ENCODE results near the gene RNF183.

RNF183 gene

DNA sequence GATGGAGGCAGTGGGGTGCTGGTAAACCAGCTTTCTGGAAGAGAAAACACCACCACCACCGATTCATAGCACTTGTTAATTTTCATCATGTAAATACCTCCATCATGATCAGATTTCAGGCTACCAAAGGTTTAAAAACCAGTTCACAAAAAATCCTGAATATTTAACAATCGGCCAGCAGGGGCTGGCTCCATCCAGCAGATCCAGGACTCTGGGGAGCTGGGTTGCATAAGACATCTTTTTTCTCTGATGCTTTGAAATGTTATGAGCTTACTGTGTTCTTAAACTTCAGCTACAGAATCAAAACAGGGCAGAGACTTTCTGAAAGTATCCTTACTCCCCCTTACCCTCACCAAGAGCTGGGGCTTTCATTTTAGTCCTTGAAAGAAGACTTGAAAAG is 14.6 kb upstream of the RNF183 start:
- H3K36me3 ChIP-seq (replicated peaks; ENCODE audit: insufficient read depth, low read length), result no peaks in the 10 kb centered on the region
- no peak overlapping the region for H3K4me2 ChIP-seq (ENCODE audit: low read depth, low read length)
- H3F3A ChIP-seq (ENCODE audit: insufficient read depth, low read length), result no peaks in the 10 kb centered on the region
- H3K9ac ChIP-seq (ENCODE audit: low read length), result no peak overlapping the region
- no peaks in the 10 kb centered on the region for H3K4me1 ChIP-seq (ENCODE audit: low read length)
- no peak overlapping the region for H3K4me3 ChIP-seq (ENCODE audit: low read length)
- no peaks in the 10 kb centered on the region for H3K79me2 ChIP-seq (ENCODE audit: low read length)
- DNase-seq, result no peak
- H3K27me3 ChIP-seq (replicated peaks; ENCODE audit: insufficient read depth, low read length), result no peaks in the 10 kb centered on the region
- no peak overlapping the region for H3K27ac ChIP-seq (ENCODE audit: low read length)
- H3K9me3 ChIP-seq (replicated peaks; ENCODE audit: insufficient read depth, low read length), result no peaks in the 10 kb centered on the region
- H2AFZ ChIP-seq (ENCODE audit: low read length), result no peak overlapping the region
- H4K20me1 ChIP-seq (ENCODE audit: insufficient read depth, low read length), result no peaks in the 10 kb centered on the region
- TF ChIP-seq, protein P1, sequence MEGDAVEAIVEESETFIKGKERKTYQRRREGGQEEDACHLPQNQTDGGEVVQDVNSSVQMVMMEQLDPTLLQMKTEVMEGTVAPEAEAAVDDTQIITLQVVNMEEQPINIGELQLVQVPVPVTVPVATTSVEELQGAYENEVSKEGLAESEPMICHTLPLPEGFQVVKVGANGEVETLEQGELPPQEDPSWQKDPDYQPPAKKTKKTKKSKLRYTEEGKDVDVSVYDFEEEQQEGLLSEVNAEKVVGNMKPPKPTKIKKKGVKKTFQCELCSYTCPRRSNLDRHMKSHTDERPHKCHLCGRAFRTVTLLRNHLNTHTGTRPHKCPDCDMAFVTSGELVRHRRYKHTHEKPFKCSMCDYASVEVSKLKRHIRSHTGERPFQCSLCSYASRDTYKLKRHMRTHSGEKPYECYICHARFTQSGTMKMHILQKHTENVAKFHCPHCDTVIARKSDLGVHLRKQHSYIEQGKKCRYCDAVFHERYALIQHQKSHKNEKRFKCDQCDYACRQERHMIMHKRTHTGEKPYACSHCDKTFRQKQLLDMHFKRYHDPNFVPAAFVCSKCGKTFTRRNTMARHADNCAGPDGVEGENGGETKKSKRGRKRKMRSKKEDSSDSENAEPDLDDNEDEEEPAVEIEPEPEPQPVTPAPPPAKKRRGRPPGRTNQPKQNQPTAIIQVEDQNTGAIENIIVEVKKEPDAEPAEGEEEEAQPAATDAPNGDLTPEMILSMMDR (IDR thresholded peaks at IDR 0.05; ENCODE audit: low read length), result no peak
- TF ChIP-seq EZH2phosphoT487 (IDR thresholded peaks at IDR 0.05; ENCODE audit: low read length) (no peak), EZH2 (optimal IDR thresholded peaks at IDR 0.05; ENCODE audit: low read depth, low read length) (no peak)
- H3K9me2 ChIP-seq (replicated peaks; ENCODE audit: insufficient read depth, low read length), result no peaks in the 10 kb centered on the region

GRCh38 chr9:113316030-113316429 is 12.9 kb upstream of the RNF183 start:
- no peaks in the 10 kb centered on the region for H3K36me3 ChIP-seq (replicated peaks; ENCODE audit: insufficient read depth, low read length)
- H4K20me1 ChIP-seq (ENCODE audit: insufficient read depth, low read length), result no peaks in the 10 kb centered on the region
- no peak overlapping the region for H3K4me3 ChIP-seq (ENCODE audit: low read length)
- TF ChIP-seq EZH2phosphoT487 (IDR thresholded peaks at IDR 0.05; ENCODE audit: low read length) (no peak), EZH2 (optimal IDR thresholded peaks at IDR 0.05; ENCODE audit: low read depth, low read length) (no peak)
- TF ChIP-seq, protein P1 (IDR thresholded peaks at IDR 0.05; ENCODE audit: low read length), result no peak
- H3K79me2 ChIP-seq (ENCODE audit: low read length), result no peaks in the 10 kb centered on the region
- DNase-seq, result no peak
- no peak overlapping the region for H2AFZ ChIP-seq (ENCODE audit: low read length)
- peaks cover 12% of the 10 kb centered on the region for H3K4me1 ChIP-seq (ENCODE audit: low read length)
- H3K27me3 ChIP-seq (replicated peaks; ENCODE audit: insufficient read depth, low read length), result no peaks in the 10 kb centered on the region
- H3K9me3 ChIP-seq (replicated peaks; ENCODE audit: insufficient read depth, low read length), result no peaks in the 10 kb centered on the region
- H3K9ac ChIP-seq (ENCODE audit: low read length), result no peak overlapping the region
- 0 out of 2 replicates have a peak, but pooled peaks cover 5% of the 10 kb centered on the region for H3F3A ChIP-seq (ENCODE audit: insufficient read depth, low read length)
- no peaks in the 10 kb centered on the region for H3K9me2 ChIP-seq (replicated peaks; ENCODE audit: insufficient read depth, low read length)
- no peak overlapping the region for H3K27ac ChIP-seq (ENCODE audit: low read length)
- no peak overlapping the region for H3K4me2 ChIP-seq (ENCODE audit: low read depth, low read length)

DNA sequence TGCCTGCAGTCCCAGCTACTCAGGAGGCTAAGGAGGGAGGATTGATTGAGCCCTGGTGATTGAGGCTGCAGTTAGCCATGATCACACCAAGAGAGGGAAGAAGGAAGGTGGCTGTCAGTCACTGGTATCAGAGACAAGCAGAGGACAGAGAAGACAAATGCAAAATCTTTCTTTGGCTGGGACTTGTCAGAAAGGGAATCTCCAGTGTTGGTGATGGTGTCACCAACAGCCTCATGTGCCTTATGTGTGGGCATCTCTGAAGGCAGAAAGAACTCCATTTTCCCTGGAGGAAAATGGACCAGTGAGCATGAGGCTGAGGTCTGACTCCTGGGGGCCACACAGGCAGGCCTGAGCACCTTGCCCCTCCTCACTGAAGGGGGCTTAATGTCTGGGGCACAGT is 12.1 kb upstream of the RNF183 start:
- Histone ChIP-seq H3K9ac (ENCODE audit: low read length) (no peak overlapping the region), H3K4me1 (ENCODE audit: low read length) (peaks cover 13% of the 10 kb centered on the region), H3K4me3 (ENCODE audit: low read length) (no peak overlapping the region), H4K20me1 (ENCODE audit: insufficient read depth, low read length) (no peaks in the 10 kb centered on the region), H3K36me3 (replicated peaks; ENCODE audit: insufficient read depth, low read length) (no peaks in the 10 kb centered on the region), H3K4me2 (ENCODE audit: low read depth, low read length) (no peak overlapping the region), H3K27me3 (replicated peaks; ENCODE audit: insufficient read depth, low read length) (no peaks in the 10 kb centered on the region), H3F3A (ENCODE audit: insufficient read depth, low read length) (0 out of 2 replicates have a peak, but pooled peaks cover 5% of the 10 kb centered on the region), H3K9me3 (replicated peaks; ENCODE audit: insufficient read depth, low read length) (no peaks in the 10 kb centered on the region), H3K9me2 (replicated peaks; ENCODE audit: insufficient read depth, low read length) (no peaks in the 10 kb centered on the region), H3K79me2 (ENCODE audit: low read length) (no peaks in the 10 kb centered on the region), H2AFZ (ENCODE audit: low read length) (no peak overlapping the region), H3K27ac (ENCODE audit: low read length) (no peak overlapping the region)
- TF ChIP-seq EZH2 (optimal IDR thresholded peaks at IDR 0.05; ENCODE audit: low read depth, low read length) (no peak), EZH2phosphoT487 (IDR thresholded peaks at IDR 0.05; ENCODE audit: low read length) (no peak)
- TF ChIP-seq, protein P1 (IDR thresholded peaks at IDR 0.05; ENCODE audit: low read length), result no peak
- no peak for DNase-seq
